ENCODE data around the gene SEC23A. TPM values are rescaled to one million over a fixed set of nuclear protein-coding genes. Genes with fewer than 3 reads are reported as not detected.

Gene SEC23A
- total RNA-seq, 1 donor from 2014 or later: 200 TPM

DNA sequence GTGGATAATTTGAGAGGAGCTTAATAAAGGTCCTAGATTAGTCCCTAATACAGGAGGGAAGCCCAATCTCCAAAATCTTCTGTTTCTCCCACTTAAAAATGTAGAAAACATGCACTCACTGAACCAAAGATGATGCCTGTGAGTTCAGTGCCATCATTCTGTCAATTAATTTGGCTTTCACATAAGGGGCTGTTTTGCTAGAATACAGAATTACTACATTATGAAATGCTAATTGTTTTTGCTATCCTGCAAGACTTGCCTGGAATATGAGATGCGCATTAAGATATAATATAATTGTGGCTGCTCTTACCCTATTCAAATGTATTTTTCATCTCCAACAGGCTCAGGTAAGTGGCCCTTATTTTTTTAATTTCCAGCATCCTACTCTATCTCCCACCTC lies 111.7 kb downstream of the SEC23A start:
- DNase-seq (ENCODE audit: low read depth in 2 of 2): no peak

- DNase-seq (ENCODE audit: low read depth in 2 of 2): no peak
These were observed 113.0 kb downstream of the SEC23A start for GRCh38 chr14:38989922-38990546.

- no peak for DNase-seq (ENCODE audit: low read depth in 2 of 2)
These were observed 115.3 kb downstream of the SEC23A start for GRCh38 chr14:38987781-38988180.

- DNase-seq (ENCODE audit: low read depth in 2 of 2): no peak
These were observed 120.2 kb downstream of the SEC23A start for GRCh38 chr14:38982837-38983236.

- no peak for DNase-seq (ENCODE audit: low read depth in 2 of 2)
These were observed 120.8 kb downstream of the SEC23A start for GRCh38 chr14:38982278-38982677.

Other genes starting within 250 kb of the SEC23A start
- gene GEMIN2, start 11.1 kb upstream of the SEC23A start, total RNA-seq: 15.0 and 21.3 TPM in 2 replicates
- gene TRAPPC6B, start 67.1 kb upstream of the SEC23A start, total RNA-seq: 21.6 and 23.0 TPM in 2 replicates
- gene PNN, start 72.0 kb upstream of the SEC23A start, total RNA-seq: 9.4 and 10.2 TPM in 2 replicates
- gene MIA2, start 130.7 kb upstream of the SEC23A start, total RNA-seq: 9.2 and 11.5 TPM in 2 replicates

Data from dermis microvascular lymphatic vessel endothelial cell (primary cell).